Measurements from ENCODE around the gene TMEM221. TPM values are rescaled to one million over a fixed set of nuclear protein-coding genes. Genes with fewer than 3 reads are reported as not detected.

Gene TMEM221
- total and polyA plus RNA-seq, 9 of the 15 experiments (the other 6 are each of a cell fraction or from before 2014, with no cell fraction given) = 0.06 to 0.35 TPM; not detected in 7

- TF ChIP-seq ZNF740 (CRISPR knock-in tag; IDR thresholded peaks at IDR 0.05) (no peak), ZNF740 (tag; IDR thresholded peaks at IDR 0.05) (no peak), STAG1 (CRISPR knock-in tag; IDR thresholded peaks at IDR 0.05; ENCODE audit: borderline replicate concordance) (no peak), SMC3 (conservative IDR thresholded peaks at IDR 0.05; ENCODE audit: insufficient read depth, low read depth, low read length) (no peak), BCOR (IDR thresholded peaks at IDR 0.05) (0 out of 2 replicates have a peak, but pooled peaks have one; percentile 33), SREBF2 (CRISPR knock-in tag; IDR thresholded peaks at IDR 0.05) (no peak), MYC (IDR thresholded peaks at IDR 0.05; ENCODE audit: low read depth, low read length) (no peak), MYC (CRISPR knock-in tag; IDR thresholded peaks at IDR 0.05; ENCODE audit: borderline replicate concordance, low read depth) (no peak)
Measured at GRCh38 chr19:17482877-17483604, 34.6 kb upstream of the TMEM221 start (continued).

GRCh38 chr19:17481986-17482385 is 33.5 kb upstream of the TMEM221 start:
- Histone ChIP-seq H3K4me3 (no peak overlapping the region), H3K9me3 (replicated peaks; ENCODE audit: control insufficient read depth, insufficient read depth, low read depth, low read length) (no peaks in the 10 kb centered on the region), H3K9me1 (ENCODE audit: control insufficient read depth, insufficient read depth, low read length) (no peaks in the 10 kb centered on the region), H4K20me1 (replicated peaks; ENCODE audit: control insufficient read depth, insufficient read depth, low read length) (no peaks in the 10 kb centered on the region), H3K9ac (ENCODE audit: insufficient read depth in 1 of 2, low read depth in 2 of 2, low read length in 2 of 2) (no peak overlapping the region), H3K27ac (ENCODE audit: extremely low read depth, low read depth, low read length) (no peak overlapping the region), H3K36me3 (ENCODE audit: control insufficient read depth, insufficient read depth, low read length) (no peaks in the 10 kb centered on the region), H3K79me2 (ENCODE audit: control insufficient read depth, insufficient read depth, low read length) (no peaks in the 10 kb centered on the region), H3K4me1 (replicated peaks in 1 of 2; ENCODE audit: control insufficient read depth in 2 of 2, insufficient read depth in 2 of 2, low read length in 2 of 2) (peaks cover 0 to 11% of the 10 kb centered on the region in 2 experiments; a peak in 2 of 5 replicates), H3K4me2 (ENCODE audit: insufficient read depth, low read length) (no peak overlapping the region), H3K27me3 (ENCODE audit: control insufficient read depth in 2 of 2, insufficient read depth in 2 of 2, low read length in 2 of 2) (no peaks in the 10 kb centered on the region), H2AFZ (ENCODE audit: low read depth, low read length) (no peak overlapping the region)
- FAIRE-seq (no peak), ATAC-seq (no peak), DNase-seq (ENCODE audit: extremely low read depth in 1 of 4, low spot score in 3 of 4) (no peak)
- TF ChIP-seq KLF16 (IDR thresholded peaks at IDR 0.05) (no peak), RFX1 (IDR thresholded peaks at IDR 0.05) (no peak), ZNF175 (CRISPR knock-in tag; IDR thresholded peaks at IDR 0.05; ENCODE audit: low read depth) (no peak), CHCHD3 (CRISPR knock-in tag; IDR thresholded peaks at IDR 0.05) (no peak), ZNF639 (CRISPR knock-in tag; conservative IDR thresholded peaks at IDR 0.05 in 1 of 2, IDR thresholded peaks at IDR 0.05 in 1 of 2) (no peak)
- POLR2A ChIA-PET = no interaction called here
- intact Hi-C loops (cut with micrococcal nuclease) (no loop called here), in situ Hi-C loops (cut with MboI) (no loop called here)
- CTCF ChIA-PET (ENCODE audit: low intra/inter-chr PET ratio) = no interaction called here
- no TSS peak for BruUV-seq (replicated peaks)
- 69% methylated on average over 11 of the region's 13 CpGs for WGBS (ENCODE audit: insufficient coverage, low coverage, missing lambda C conversion rate)

Measured in K562 (cell line).